Hepatic stellate cell (primary cell): ENCODE results near the gene EPC2.
A peak's percentile ranks its signal among the peaks of the same experiment; 100 is the strongest.

Source experiments
- DNase-seq: peaks from one replicate; pipeline ENCODE4 v3.0.0; 2011; ENCODE audit warnings: low spot score

Gene EPC2

GRCh38 chr2:148810081-148810480, 165.5 kb downstream of the EPC2 start:
- DNase-seq: no peak

GRCh38 chr2:148812306-148812705, 167.8 kb downstream of the EPC2 start:
- peak; percentile 35 for DNase-seq

- no peak for DNase-seq
Observed at GRCh38 chr2:148813603-148814065, 169.1 kb downstream of the EPC2 start.

- DNase-seq: peak; percentile 18
Observed at GRCh38 chr2:148814143-148814859, 169.8 kb downstream of the EPC2 start.

GRCh38 chr2:148814860-148815419, 170.4 kb downstream of the EPC2 start:
- DNase-seq: no peak

- no peak for DNase-seq
Observed at GRCh38 chr2:148816176-148816575, 171.6 kb downstream of the EPC2 start.

- no peak for DNase-seq
Observed at GRCh38 chr2:148817210-148817708, 172.7 kb downstream of the EPC2 start.

GRCh38 chr2:148819019-148819585, 174.6 kb downstream of the EPC2 start:
- DNase-seq: no peak

- DNase-seq: no peak
Observed at GRCh38 chr2:148824190-148824589, 179.6 kb downstream of the EPC2 start.

GRCh38 chr2:148826791-148827190, 182.2 kb downstream of the EPC2 start:
- no peak for DNase-seq

- DNase-seq: no peak
Observed at GRCh38 chr2:148828941-148829340, 184.4 kb downstream of the EPC2 start.

- DNase-seq: no peak
Observed at GRCh38 chr2:148829618-148830017, 185.1 kb downstream of the EPC2 start.

GRCh38 chr2:148832637-148833036, 188.1 kb downstream of the EPC2 start:
- DNase-seq: no peak
